Liver (tissue), 9 donors: ENCODE data around the gene MYH13. TPM values are rescaled to one million over a fixed set of nuclear protein-coding genes. Genes with fewer than 3 reads are reported as not detected.

Experiments
- DNase-seq: peaks from one replicate; pipeline ENCODE4 v3.0.0-alpha.2; 2017; ENCODE audit warnings: low spot score
- H3K27ac ChIP-seq, 2 donors: one replicate each; pipeline ENCODE4 v1.7.0; 2013; ENCODE audit warnings: inconsistent platforms in 2 of 2, low read length in 2 of 2, control low read depth in 1 of 2, low read depth in 1 of 2, mild to moderate bottlenecking in 1 of 2
- H3K27me3 ChIP-seq, 4 donors: one replicate each; pipeline versions ENCODE4 v1.6.1 to v1.7.0; 2013; ENCODE audit warnings: low read length in 3 of 4, inconsistent platforms in 1 of 4, mild to moderate bottlenecking in 1 of 4, moderate library complexity in 1 of 4; ENCODE audit not compliant: control insufficient read depth in 4 of 4, insufficient read depth in 4 of 4
- H3K36me3 ChIP-seq, 4 donors: one replicate each; pipeline versions ENCODE4 v1.6.1 to v1.7.0; 2013; ENCODE audit warnings: low read length in 3 of 4, mild to moderate bottlenecking in 3 of 4, low read depth in 1 of 4, moderate library complexity in 1 of 4; ENCODE audit not compliant: control insufficient read depth in 4 of 4, insufficient read depth in 3 of 4
- H3K4me1 ChIP-seq, 4 donors: one replicate each; pipeline versions ENCODE4 v1.6.1 to v1.7.0; 2013; ENCODE audit warnings: low read length in 3 of 4, mild to moderate bottlenecking in 3 of 4, moderate library complexity in 1 of 4; ENCODE audit not compliant: control insufficient read depth in 4 of 4, insufficient read depth in 4 of 4
- H3K4me3 ChIP-seq, 3 donors: one replicate each; pipeline versions ENCODE4 v1.6.1 to v1.7.0; 2013; ENCODE audit warnings: low read length in 3 of 3, control low read depth in 1 of 3, low read depth in 1 of 3, mild to moderate bottlenecking in 1 of 3
- H3K9ac ChIP-seq, 2 donors: one replicate each; pipeline ENCODE4 v1.7.0; 2013; ENCODE audit warnings: low read length in 2 of 2, mild to moderate bottlenecking in 2 of 2, moderate library complexity in 2 of 2, control low read depth in 1 of 2, low read depth in 1 of 2
- H3K9me3 ChIP-seq, 4 donors: one replicate each; pipeline versions ENCODE4 v1.6.1 to v1.7.0; 2013; ENCODE audit warnings: low read length in 3 of 4; ENCODE audit not compliant: control insufficient read depth in 4 of 4
- ATF3 ChIP-seq: IDR thresholded peaks from 2 replicates; pipeline ENCODE4 v1.6.1; 2016; ENCODE audit warnings: antibody characterized with exemption
- CTCF ChIP-seq: fragments of 150-350 bp; IDR thresholded peaks from 2 replicates; pipeline ENCODE4 v1.5.1; 2017; ENCODE audit warnings: improper control_type of control experiment, low read depth, low read length; ENCODE audit not compliant: missing input control
- FOXA2 ChIP-seq: IDR thresholded peaks from 2 replicates; pipeline ENCODE4 v1.6.1; 2016; ENCODE audit warnings: antibody characterized with exemption
- GABPA ChIP-seq, 2 donors: IDR thresholded peaks in 1 of 2; conservative IDR thresholded peaks in 1 of 2; 2 replicates each; pipeline ENCODE4 v1.6.1; 2016; ENCODE audit warnings: antibody characterized with exemption in 2 of 2, mild to moderate bottlenecking in 1 of 2, moderate library complexity in 1 of 2
- HNF4A ChIP-seq, 2 donors: conservative IDR thresholded peaks; 2 replicates each; pipeline ENCODE4 v1.6.1; 2016; ENCODE audit warnings: antibody characterized with exemption in 2 of 2, mild to moderate bottlenecking in 2 of 2
- HNF4G ChIP-seq: IDR thresholded peaks from 2 replicates; pipeline ENCODE4 v1.6.1; 2016; ENCODE audit warnings: antibody characterized with exemption
- JUND ChIP-seq, 2 donors: IDR thresholded peaks; 2 replicates each; pipeline ENCODE4 v1.6.1; 2016; ENCODE audit warnings: antibody characterized with exemption in 2 of 2
- MAX ChIP-seq: IDR thresholded peaks from 2 replicates; pipeline ENCODE4 v1.6.1; 2016; ENCODE audit warnings: antibody characterized with exemption
- RAD21 ChIP-seq, 2 donors: IDR thresholded peaks; 2 replicates each; pipeline ENCODE4 v1.6.1; 2016; ENCODE audit warnings: antibody characterized with exemption in 2 of 2, mild to moderate bottlenecking in 2 of 2
- REST ChIP-seq: IDR thresholded peaks from 2 replicates; pipeline ENCODE4 v1.6.1; 2016; ENCODE audit warnings: antibody characterized with exemption, mild to moderate bottlenecking
- SP1 ChIP-seq: IDR thresholded peaks from 2 replicates; pipeline ENCODE4 v1.6.1; 2018; ENCODE audit warnings: antibody characterized with exemption, mild to moderate bottlenecking
- TAF1 ChIP-seq: conservative IDR thresholded peaks from 2 replicates; pipeline ENCODE4 v1.6.1; 2016; ENCODE audit warnings: antibody characterized with exemption, mild to moderate bottlenecking
- YY1 ChIP-seq: IDR thresholded peaks from 2 replicates; pipeline ENCODE4 v1.6.1; 2016; ENCODE audit warnings: antibody characterized with exemption, mild to moderate bottlenecking
- WGBS: extraction: QIAGEN DNeasy Blood & Tissue Kit; methylation state at CpG from one replicate; pipeline ENCODE4 v1.1.7; 2013; 5-methylcytosine and 5-hydroxymethylcytosine counted together
- polyA plus RNA-seq, 2 donors: library from polyadenylated mRNA; stranded (reverse) in 1 of 2; unstranded in 1 of 2; fragments of 200-250 nt in 1 of 2; fragments of >200 nt in 1 of 2; fragmentation: Nextera tagmentation in 1 of 2; extraction: Ambion mirVana in 1 of 2; gene quantifications; one replicate each; pipeline versions ENCODE4 v1.2.1 to v1.2.3, GENCODE V29; 2013 to 2015
- total RNA-seq, 2 donors: library from RNA; depleted of rRNA; stranded (reverse); fragments of >200 nt; gene quantifications; one replicate each; pipeline ENCODE4 v1.2.3, GENCODE V29; 2014
- donor health status: healthy.
- donor health status: healthy.
- donor health status: healthy.
- donor health status: healthy.
- donor health status: healthy.

Gene MYH13
- total and polyA plus RNA-seq, 4 donors: not detected

GRCh38 chr17:10339051-10339450, 33.8 kb downstream of the MYH13 start:
- no peak overlapping the region for H3K27ac ChIP-seq
- no peaks in the 10 kb centered on the region for H3K9me3 ChIP-seq
- H3K4me1 ChIP-seq: no peaks in the 10 kb centered on the region
- no peak overlapping the region for H3K9ac ChIP-seq
- H3K4me3 ChIP-seq: no peak overlapping the region
- no peaks in the 10 kb centered on the region for H3K36me3 ChIP-seq
- WGBS: 77% methylated on average over 8 of the region's 8 CpGs
- H3K27me3 ChIP-seq: peaks cover 0 to 2% (median 0%) of the 10 kb centered on the region in 4 donors
- TF ChIP-seq HNF4A (conservative IDR thresholded peaks at IDR 0.05) (no peak), FOXA2 (no peak), HNF4G (no peak), MAX (no peak), CTCF (no peak), ATF3 (no peak)
- DNase-seq: no peak

- no peak overlapping the region for H3K9ac ChIP-seq
- DNase-seq: no peak
- H3K9me3 ChIP-seq: no peaks in the 10 kb centered on the region
- H3K4me1 ChIP-seq: no peaks in the 10 kb centered on the region
- no peak overlapping the region for H3K4me3 ChIP-seq
- WGBS: 76% methylated on average over 9 of the region's 9 CpGs
- no peak for TF ChIP-seq HNF4A (conservative IDR thresholded peaks at IDR 0.05)
- no peak for TF ChIP-seq ATF3
- TF ChIP-seq REST: no peak
- no peak for TF ChIP-seq GABPA (IDR thresholded peaks at IDR 0.05 in 1 of 2, conservative IDR thresholded peaks at IDR 0.05 in 1 of 2)
- TF ChIP-seq RAD21 (IDR thresholded peaks at IDR 0.05): no peak
- no peak for TF ChIP-seq MAX
- no peak for TF ChIP-seq JUND (IDR thresholded peaks at IDR 0.05)
- no peak for TF ChIP-seq HNF4G
- no peak for TF ChIP-seq SP1
- no peak for TF ChIP-seq YY1
- no peak for TF ChIP-seq TAF1
- TF ChIP-seq CTCF: no peak
- H3K27ac ChIP-seq: no peak overlapping the region
- H3K27me3 ChIP-seq: peaks cover 0 to 2% (median 0%) of the 10 kb centered on the region in 4 donors
- H3K36me3 ChIP-seq: no peaks in the 10 kb centered on the region
Observed at GRCh38 chr17:10337976-10338375, 34.8 kb downstream of the MYH13 start.
